Mucosa of stomach (tissue), 1 donor: ENCODE results near the gene ABCB6.

ENCODE experiments used
- H3K27me3 ChIP-seq: one replicate; pipeline ENCODE4 v1.7.0; 2013; ENCODE audit warnings: mild to moderate bottlenecking, low read length; ENCODE audit not compliant: control insufficient read depth, insufficient read depth
- H3K36me3 ChIP-seq: one replicate; pipeline ENCODE4 v1.7.0; 2013; ENCODE audit warnings: low read length; ENCODE audit not compliant: control insufficient read depth, insufficient read depth
- H3K4me1 ChIP-seq: one replicate; pipeline ENCODE4 v1.7.0; 2013; ENCODE audit warnings: mild to moderate bottlenecking, low read length; ENCODE audit not compliant: control insufficient read depth, insufficient read depth
- H3K4me3 ChIP-seq: one replicate; pipeline ENCODE4 v1.7.0; 2013; ENCODE audit warnings: low read length
- H3K9ac ChIP-seq: one replicate; pipeline ENCODE4 v1.7.0; 2013; ENCODE audit warnings: mild to moderate bottlenecking, low read length, moderate library complexity
- H3K9me3 ChIP-seq: one replicate; pipeline ENCODE4 v1.7.0; 2013; ENCODE audit warnings: mild to moderate bottlenecking, low read length, moderate library complexity; ENCODE audit not compliant: control insufficient read depth
- donor health status: Pancreatic carcinoma.

Gene ABCB6

GRCh38 chr2:219252084-219252483 is 33.3 kb upstream of the ABCB6 start:
- Histone ChIP-seq H3K9ac (peak overlapping the region; percentile 83), H3K9me3 (no peaks in the 10 kb centered on the region), H3K27me3 (peaks cover 22% of the 10 kb centered on the region), H3K36me3 (no peaks in the 10 kb centered on the region), H3K4me1 (peaks cover 63% of the 10 kb centered on the region), H3K4me3 (no peak overlapping the region)

GRCh38 chr2:219251656-219252055 is 32.9 kb upstream of the ABCB6 start:
- H3K4me1 ChIP-seq: peaks cover 66% of the 10 kb centered on the region
- no peaks in the 10 kb centered on the region for H3K36me3 ChIP-seq
- H3K9me3 ChIP-seq: no peaks in the 10 kb centered on the region
- no peak overlapping the region for H3K4me3 ChIP-seq
- peak overlapping the region; percentile 83 for H3K9ac ChIP-seq
- H3K27me3 ChIP-seq: peaks cover 22% of the 10 kb centered on the region

- peak overlapping the region; percentile 73 for H3K9ac ChIP-seq
- H3K27me3 ChIP-seq: peaks cover 8% of the 10 kb centered on the region
Measured at GRCh38 chr2:219250049-219250781, 31.5 kb upstream of the ABCB6 start.

GRCh38 chr2:219249203-219249980 is 30.6 kb upstream of the ABCB6 start:
- no peaks in the 10 kb centered on the region for H3K9me3 ChIP-seq
- H3K4me3 ChIP-seq: peak overlapping the region; percentile 37
- H3K4me1 ChIP-seq: peaks cover 78% of the 10 kb centered on the region
- no peaks in the 10 kb centered on the region for H3K36me3 ChIP-seq
- H3K9ac ChIP-seq: peak overlapping the region; percentile 73
- peaks cover 1% of the 10 kb centered on the region for H3K27me3 ChIP-seq

More at GRCh38 chr2:219250049-219250781, 31.5 kb upstream of the ABCB6 start:
- Histone ChIP-seq H3K4me3 (peak overlapping the region; percentile 37), H3K36me3 (no peaks in the 10 kb centered on the region), H3K4me1 (peaks cover 77% of the 10 kb centered on the region), H3K9me3 (no peaks in the 10 kb centered on the region)

- Histone ChIP-seq H3K4me1 (peaks cover 78% of the 10 kb centered on the region), H3K9me3 (no peaks in the 10 kb centered on the region), H3K36me3 (no peaks in the 10 kb centered on the region), H3K4me3 (peak overlapping the region; percentile 37), H3K27me3 (no peaks in the 10 kb centered on the region), H3K9ac (peak overlapping the region; percentile 73)
Measured at GRCh38 chr2:219248845-219249202, 30.1 kb upstream of the ABCB6 start.

- H3K9ac ChIP-seq: no peak overlapping the region
- peaks cover 78% of the 10 kb centered on the region for H3K4me1 ChIP-seq
- no peaks in the 10 kb centered on the region for H3K36me3 ChIP-seq
- H3K9me3 ChIP-seq: no peaks in the 10 kb centered on the region
- no peaks in the 10 kb centered on the region for H3K27me3 ChIP-seq
- H3K4me3 ChIP-seq: no peak overlapping the region
Measured at GRCh38 chr2:219247678-219248642, 29.2 kb upstream of the ABCB6 start.

- peak overlapping the region; percentile 99 for H3K9ac ChIP-seq
- H3K27me3 ChIP-seq: no peaks in the 10 kb centered on the region
- H3K9me3 ChIP-seq: no peaks in the 10 kb centered on the region
- no peak overlapping the region for H3K4me3 ChIP-seq
- H3K36me3 ChIP-seq: no peaks in the 10 kb centered on the region
- peaks cover 65% of the 10 kb centered on the region for H3K4me1 ChIP-seq
Measured at GRCh38 chr2:219246559-219246958, 27.8 kb upstream of the ABCB6 start.

GRCh38 chr2:219245899-219246230 is 27.1 kb upstream of the ABCB6 start:
- H3K36me3 ChIP-seq: no peaks in the 10 kb centered on the region
- peak overlapping the region; percentile 98 for H3K4me3 ChIP-seq
- no peaks in the 10 kb centered on the region for H3K27me3 ChIP-seq
- no peaks in the 10 kb centered on the region for H3K9me3 ChIP-seq
- peaks cover 58% of the 10 kb centered on the region for H3K4me1 ChIP-seq
- H3K9ac ChIP-seq: peak overlapping the region; percentile 99

GRCh38 chr2:219245148-219245898 is 26.6 kb upstream of the ABCB6 start, which contains the start of the genes GLB1L and STK16:
Gene GLB1L (minus strand): TSS chr2:219245444. CDS start chr2:219243573, 1,871 bp downstream.
Gene STK16 (plus strand): TSS chr2:219245479. CDS start chr2:219246000, 521 bp downstream.
- no peaks in the 10 kb centered on the region for H3K27me3 ChIP-seq
- H3K4me3 ChIP-seq: peak within 1 kb of the TSS; percentile 98
- H3K9me3 ChIP-seq: no peaks in the 10 kb centered on the region
- peaks cover 52% of the 10 kb centered on the region for H3K4me1 ChIP-seq
- H3K36me3 ChIP-seq: no peaks in the 10 kb centered on the region
- H3K9ac ChIP-seq: peak within 1 kb of the TSS; percentile 99

- H3K9ac ChIP-seq: peak overlapping the region; percentile 99
- H3K4me1 ChIP-seq: peaks cover 47% of the 10 kb centered on the region
- H3K27me3 ChIP-seq: no peaks in the 10 kb centered on the region
- H3K9me3 ChIP-seq: no peaks in the 10 kb centered on the region
- no peaks in the 10 kb centered on the region for H3K36me3 ChIP-seq
- H3K4me3 ChIP-seq: peak overlapping the region; percentile 98
Measured at GRCh38 chr2:219244789-219245147, 26.0 kb upstream of the ABCB6 start.

GRCh38 chr2:219243291-219243761 is 24.6 kb upstream of the ABCB6 start:
- no peaks in the 10 kb centered on the region for H3K9me3 ChIP-seq
- H3K9ac ChIP-seq: peak overlapping the region; percentile 12
- no peak overlapping the region for H3K4me3 ChIP-seq
- peaks cover 32% of the 10 kb centered on the region for H3K4me1 ChIP-seq
- no peaks in the 10 kb centered on the region for H3K27me3 ChIP-seq
- no peaks in the 10 kb centered on the region for H3K36me3 ChIP-seq
